MCF 10A (cell line): ENCODE measurements around the gene PIP5KL1. TPM values are rescaled to one million over a fixed set of nuclear protein-coding genes. Genes with fewer than 3 reads are reported as not detected.
A peak's percentile ranks its signal among the peaks of the same experiment; 100 is the strongest.

ENCODE experiments used
- BruUV-seq: library from RNA; stranded (reverse); fragments of 400-500 nt; replicated peaks from 2 replicates; lab custom pipeline; 2021; lab: Mats Ljungman, UMichigan
- CTCF ChIA-PET: fragments of 300-600 bp; sonication (Branson Sonifier 250); formaldehyde crosslinking; extraction: SDS; loops from one replicate; lab custom pipeline; 2021; ENCODE audit warnings: antibody characterized with exemption, inconsistent platforms; lab: Yijun Ruan, JAX
- POLR2A ChIA-PET: fragments of 300-600, 350-650 bp; sonication (Branson Sonifier 250); formaldehyde crosslinking; extraction: SDS; loops from one replicate; lab custom pipeline; 2020; ENCODE audit warnings: antibody characterized with exemption, inconsistent platforms; lab: Yijun Ruan, JAX
- DNase-seq: peaks from one replicate; pipeline ENCODE4 v3.0.0-alpha.2; 2018; ENCODE audit not compliant: unreplicated experiment
- H3K27ac Mint-ChIP-seq: one replicate; pipeline ENCODE4 v1.8.0; 2022; ENCODE audit warnings: mild to moderate bottlenecking, low read depth, mixed read lengths; ENCODE audit not compliant: unreplicated experiment
- H3K27me3 Mint-ChIP-seq: one replicate; pipeline ENCODE4 v1.8.0; 2022; ENCODE audit warnings: mixed read lengths; ENCODE audit not compliant: insufficient read depth, unreplicated experiment
- H3K36me3 Mint-ChIP-seq: one replicate; pipeline ENCODE4 v1.8.0; 2022; ENCODE audit warnings: mild to moderate bottlenecking, moderate library complexity, mixed read lengths; ENCODE audit not compliant: insufficient read depth, unreplicated experiment
- H3K4me1 Mint-ChIP-seq: one replicate; pipeline ENCODE4 v1.8.0; 2022; ENCODE audit warnings: mixed read lengths; ENCODE audit not compliant: insufficient read depth, unreplicated experiment
- H3K4me3 Mint-ChIP-seq: one replicate; pipeline ENCODE4 v1.8.0; 2022; ENCODE audit warnings: mild to moderate bottlenecking, moderate library complexity, mixed read lengths; ENCODE audit not compliant: unreplicated experiment
- H3K9me3 Mint-ChIP-seq: one replicate; pipeline ENCODE4 v1.8.0; 2022; ENCODE audit warnings: mixed read lengths; ENCODE audit not compliant: unreplicated experiment
- CTCF ChIP-seq: fragments of 200-600 bp; IDR thresholded peaks from one replicate; pipeline ENCODE4 v1.8.0; 2022; ENCODE audit warnings: antibody characterized with exemption, mild to moderate bottlenecking; ENCODE audit not compliant: unreplicated experiment
- intact Hi-C: fragments of 100-400 bp; cut with micrococcal nuclease; formaldehyde crosslinking; loops from 2 replicates; pipeline ENCODE4 v1.14.1; 2022
- total RNA-seq: library from RNA; stranded (reverse); gene quantifications from 2 replicates; pipeline ENCODE4 v1.2.3, GENCODE V29; 2022

Gene PIP5KL1
- total RNA-seq, 1 experiment from 2014 or later: 4.0 TPM

DNA sequence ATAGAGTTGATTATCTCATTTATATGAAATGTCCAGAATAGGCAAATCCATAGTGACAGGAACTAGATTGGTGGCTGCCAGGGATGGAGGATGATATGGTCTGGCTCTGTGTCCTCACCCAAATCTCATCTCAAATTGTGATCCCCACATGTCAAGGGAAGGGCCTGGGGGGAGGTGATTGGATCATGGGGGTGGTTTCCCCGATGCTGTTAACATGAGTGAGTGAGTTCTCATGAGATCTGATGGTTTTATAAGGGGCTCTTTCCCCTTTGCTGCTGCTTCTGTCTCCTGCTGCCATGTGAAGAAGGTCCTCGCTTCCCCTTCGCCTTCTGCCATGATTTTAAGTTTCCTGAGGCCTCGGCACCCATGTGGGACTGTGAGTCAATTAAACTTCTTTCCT lies 28.8 kb upstream of the PIP5KL1 start:
- Mint-ChIP-seq H3K27me3 (no peaks in the 10 kb centered on the region), H3K27ac (peak overlapping the region; percentile 83), H3K4me1 (peaks cover 37% of the 10 kb centered on the region), H3K9me3 (no peaks in the 10 kb centered on the region), H3K4me3 (no peak overlapping the region), H3K36me3 (peaks cover 12% of the 10 kb centered on the region)
- no peak for TF ChIP-seq CTCF
- ChIA-PET POLR2A (interaction anchor here (0.6 to 6.0 kb wide), 2 partner anchors 20 to 251 kb away, joined by 3 to 43 read pairs; partner anchors contain the start of gene EEIG1), CTCF (interaction anchor here (0.7 to 1.0 kb wide), 2 partner anchors 76 to 150 kb away, joined by 4 to 7 read pairs; no protein-coding TSS in a partner anchor)
- DNase-seq: no peak
- intact Hi-C loops: no loop called here
- no TSS peak for BruUV-seq

- TF ChIP-seq CTCF: no peak
- POLR2A ChIA-PET: interaction anchor here (0.6 to 6.0 kb wide), 3 partner anchors 21 to 251 kb away, joined by 3 to 43 read pairs (median 3); partner anchors contain the start of gene EEIG1
- no TSS peak for BruUV-seq
- Mint-ChIP-seq H3K9me3 (no peaks in the 10 kb centered on the region), H3K4me3 (no peak overlapping the region), H3K27me3 (no peaks in the 10 kb centered on the region), H3K27ac (no peak overlapping the region), H3K36me3 (peaks cover 12% of the 10 kb centered on the region), H3K4me1 (peaks cover 37% of the 10 kb centered on the region)
- intact Hi-C loops: no loop called here
- DNase-seq: no peak
- CTCF ChIA-PET: interaction anchor here (0.9 to 9.2 kb wide), 3 partner anchors 15 to 106 kb away, joined by 3 to 90 read pairs (median 7); no protein-coding TSS in a partner anchor
Observed at GRCh38 chr9:127958728-127959127, 28.2 kb upstream of the PIP5KL1 start.

DNA sequence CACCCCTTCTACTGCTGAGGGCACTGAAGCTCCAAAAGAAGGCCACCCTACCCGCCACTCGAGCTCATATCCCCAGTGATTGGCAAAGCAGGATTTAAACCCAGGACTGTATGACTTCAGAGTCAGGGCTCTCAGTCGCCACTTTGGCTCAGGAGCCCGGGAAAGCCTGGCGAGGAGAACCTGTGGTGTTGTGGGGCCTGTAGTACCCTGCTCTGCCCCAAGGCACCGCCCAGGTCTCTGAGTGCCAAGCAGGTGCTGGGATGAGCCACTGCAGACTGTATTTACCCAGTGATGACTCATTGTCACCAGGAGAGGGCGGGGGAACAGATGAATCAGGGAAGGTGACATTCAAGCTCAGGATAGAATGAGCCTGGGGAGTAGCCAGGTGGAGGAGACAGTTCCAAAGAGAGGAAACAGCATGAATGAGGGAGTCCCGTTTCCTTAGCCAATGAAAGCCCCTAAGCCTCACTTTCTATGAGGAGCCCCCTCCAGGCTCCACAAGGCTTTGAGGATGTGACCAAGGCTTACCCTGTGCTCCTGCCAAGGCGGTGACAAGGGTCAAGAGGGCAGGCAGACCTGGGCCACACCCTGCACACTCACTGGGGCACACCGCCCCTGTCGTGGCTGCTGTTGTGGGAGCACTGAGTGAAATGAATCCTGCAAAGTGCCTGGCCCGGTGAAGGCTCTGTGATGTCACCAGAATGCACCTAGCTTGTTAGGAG lies 24.9 kb upstream of the PIP5KL1 start:
- BruUV-seq: no TSS peak
- no peak overlapping the region for H3K27ac Mint-ChIP-seq
- H3K36me3 Mint-ChIP-seq: no peaks in the 10 kb centered on the region
- peak overlapping the region; percentile 29 for H3K4me3 Mint-ChIP-seq
- peaks cover 24% of the 10 kb centered on the region for H3K4me1 Mint-ChIP-seq
- intact Hi-C loops: no loop called here
- DNase-seq: peak; percentile 81
- no peaks in the 10 kb centered on the region for H3K27me3 Mint-ChIP-seq
- TF ChIP-seq CTCF: peak; percentile 36
- no peaks in the 10 kb centered on the region for H3K9me3 Mint-ChIP-seq
- ChIA-PET CTCF (interaction anchor here (0.5 to 9.2 kb wide), 14 partner anchors 9 to 186 kb away, joined by 3 to 90 read pairs (median 5); no protein-coding TSS in a partner anchor), POLR2A (interaction anchor here (0.6 to 6.0 kb wide), 7 partner anchors 10 to 993 kb away, joined by 3 to 43 read pairs (median 4); partner anchors contain the start of gene EEIG1)

GRCh38 chr9:127954831-127955293 lies 24.3 kb upstream of the PIP5KL1 start:
- POLR2A ChIA-PET: interaction anchor here (0.6 to 6.0 kb wide), 6 partner anchors 10 to 994 kb away, joined by 3 to 43 read pairs (median 5); partner anchors contain the start of gene EEIG1
- Mint-ChIP-seq H3K4me1 (peaks cover 18% of the 10 kb centered on the region), H3K9me3 (no peaks in the 10 kb centered on the region), H3K27me3 (no peaks in the 10 kb centered on the region), H3K4me3 (peak overlapping the region; percentile 29), H3K27ac (no peak overlapping the region), H3K36me3 (no peaks in the 10 kb centered on the region)
- BruUV-seq: no TSS peak
- intact Hi-C loops: no loop called here
- CTCF ChIA-PET: interaction anchor here (0.6 to 9.2 kb wide), 11 partner anchors 9 to 186 kb away, joined by 3 to 90 read pairs (median 6); no protein-coding TSS in a partner anchor
- no peak for TF ChIP-seq CTCF
- no peak for DNase-seq
